Vagina (tissue), 2 donors: ENCODE measurements around the gene FADS3. TPM values are rescaled to one million over a fixed set of nuclear protein-coding genes. Genes with fewer than 3 reads are reported as not detected.

Source experiments
- DNase-seq, 2 donors: peaks; one replicate each; pipeline ENCODE4 v3.0.0-alpha.2; 2017; ENCODE audit errors: extremely low spot score in 2 of 2
- H3K27ac ChIP-seq: fragments of 200-600 bp; sonication (generic); one replicate; pipeline ENCODE4 v1.5.1; 2019
- H3K27me3 ChIP-seq: fragments of 200-600 bp; sonication (generic); one replicate; pipeline ENCODE4 v1.5.1; 2019
- H3K36me3 ChIP-seq, 2 donors: fragments of 200-600 bp; sonication (generic); one replicate each; pipeline ENCODE4 v1.5.1; 2017 to 2019
- H3K4me1 ChIP-seq: fragments of 200-600 bp; sonication (generic); one replicate; pipeline ENCODE4 v1.5.1; 2019
- H3K4me3 ChIP-seq, 2 donors: fragments of 200-600 bp; sonication (generic); 1 replicate in 1 of 2; 2 replicates in 1 of 2; pipeline ENCODE4 v1.5.1; 2016 to 2019
- H3K9me3 ChIP-seq: fragments of 200-600 bp; sonication (generic); one replicate; pipeline ENCODE4 v1.5.1; 2019
- CTCF ChIP-seq, 3 experiments: fragments of 450-650 bp in 2 of 3; fragments of 200-600 bp in 1 of 3; sonication (generic) in 1 of 3; IDR thresholded peaks; one replicate each; pipeline ENCODE4 v1.5.1; 2017 to 2019; ENCODE audit warnings: antibody characterized with exemption in 3 of 3, mild to moderate bottlenecking in 2 of 3, moderate library complexity in 2 of 3
- POLR2A ChIP-seq, 2 donors: fragments of 450-650 bp; IDR thresholded peaks; one replicate each; pipeline ENCODE4 v1.6.1; 2017; ENCODE audit warnings: antibody characterized with exemption in 2 of 2, mild to moderate bottlenecking in 2 of 2, moderate library complexity in 2 of 2
- POLR2AphosphoS5 ChIP-seq, 2 donors: sonication (generic); formaldehyde crosslinking; IDR thresholded peaks; one replicate each; pipeline ENCODE4 v1.9.0; 2017; ENCODE audit warnings: antibody characterized with exemption in 2 of 2, mild to moderate bottlenecking in 2 of 2, low read depth in 1 of 2; ENCODE audit not compliant: insufficient read depth in 1 of 2
- intact Hi-C: fragments of 100-400 bp; cut with DNase I; formaldehyde crosslinking; loops from one replicate; pipeline ENCODE4 v1.15.1; 2023
- total RNA-seq: library from RNA; depleted of rRNA; stranded (reverse); fragments of >200 nt; gene quantifications from one replicate; pipeline ENCODE4 v1.2.3, GENCODE V29; 2016

The FADS3 gene
- total RNA-seq, 1 donor from 2014 or later, result 41.5 TPM

- Histone ChIP-seq H3K4me1 (peaks cover 77% of the 10 kb centered on the region), H3K27me3 (no peaks in the 10 kb centered on the region), H3K36me3 (no peaks in the 10 kb centered on the region), H3K9me3 (no peaks in the 10 kb centered on the region), H3K27ac (peak overlapping the region; percentile 85), H3K4me3 (no peak overlapping the region)
- intact Hi-C loops, result no loop called here
- no peak for DNase-seq
- TF ChIP-seq POLR2AphosphoS5 (IDR thresholded peaks at IDR 0.05; ENCODE audit: insufficient read depth in 1 of 2, low read depth in 1 of 2), result no peak
- no peak for TF ChIP-seq CTCF (IDR thresholded peaks at IDR 0.05)
- TF ChIP-seq POLR2A (IDR thresholded peaks at IDR 0.05), result no peak
Observed at GRCh38 chr11:61913699-61914395, 22.5 kb upstream of the FADS3 start.

- Histone ChIP-seq H3K9me3 (no peaks in the 10 kb centered on the region), H3K27ac (no peak overlapping the region), H3K27me3 (no peaks in the 10 kb centered on the region), H3K4me3 (no peak overlapping the region), H3K4me1 (peaks cover 77% of the 10 kb centered on the region), H3K36me3 (no peaks in the 10 kb centered on the region)
- no peak for DNase-seq
- TF ChIP-seq CTCF (IDR thresholded peaks at IDR 0.05) (no peak), POLR2AphosphoS5 (IDR thresholded peaks at IDR 0.05; ENCODE audit: insufficient read depth in 1 of 2, low read depth in 1 of 2) (no peak), POLR2A (IDR thresholded peaks at IDR 0.05) (no peak)
- intact Hi-C loops, result no loop called here
Observed at GRCh38 chr11:61912991-61913698, 21.8 kb upstream of the FADS3 start.

- no peak for DNase-seq
- peak overlapping the region; percentile 71 for H3K27ac ChIP-seq
- intact Hi-C loops, result no loop called here
- H3K36me3 ChIP-seq, result no peaks in the 10 kb centered on the region
- no peaks in the 10 kb centered on the region for H3K9me3 ChIP-seq
- H3K4me3 ChIP-seq, result no peak overlapping the region
- no peak for TF ChIP-seq POLR2AphosphoS5 (IDR thresholded peaks at IDR 0.05; ENCODE audit: insufficient read depth in 1 of 2, low read depth in 1 of 2)
- no peak for TF ChIP-seq CTCF (IDR thresholded peaks at IDR 0.05)
- no peak for TF ChIP-seq POLR2A (IDR thresholded peaks at IDR 0.05)
- H3K4me1 ChIP-seq, result peaks cover 74% of the 10 kb centered on the region
- H3K27me3 ChIP-seq, result no peaks in the 10 kb centered on the region
Observed at GRCh38 chr11:61912530-61912898, 21.2 kb upstream of the FADS3 start.

- Histone ChIP-seq H3K4me1 (peaks cover 74% of the 10 kb centered on the region), H3K36me3 (no peaks in the 10 kb centered on the region), H3K27me3 (no peaks in the 10 kb centered on the region), H3K9me3 (no peaks in the 10 kb centered on the region), H3K4me3 (no peak overlapping the region), H3K27ac (peak overlapping the region; percentile 71)
- intact Hi-C loops, result no loop called here
- no peak for TF ChIP-seq POLR2AphosphoS5 (IDR thresholded peaks at IDR 0.05; ENCODE audit: insufficient read depth in 1 of 2, low read depth in 1 of 2)
- TF ChIP-seq CTCF (IDR thresholded peaks at IDR 0.05), result no peak
- TF ChIP-seq POLR2A (IDR thresholded peaks at IDR 0.05), result no peak
- no peak for DNase-seq
Observed at GRCh38 chr11:61911701-61912529, 20.6 kb upstream of the FADS3 start.
